GM12892 (cell line): ENCODE data around the gene ADAMTS4.

Experiments
- POLR2A ChIP-seq: IDR thresholded peaks from 2 replicates; pipeline ENCODE4 v1.6.1; 2011; ENCODE audit warnings: low read depth, low read length, control low read depth
- POLR2AphosphoS5 ChIP-seq: IDR thresholded peaks from 2 replicates; pipeline ENCODE4 v1.6.1; 2011; ENCODE audit warnings: low read depth, low read length, control low read depth
- TAF1 ChIP-seq: IDR thresholded peaks from 2 replicates; pipeline ENCODE4 v1.6.1; 2011; ENCODE audit warnings: low read depth, mild to moderate bottlenecking, control low read depth, low read length, borderline replicate concordance

DNA sequence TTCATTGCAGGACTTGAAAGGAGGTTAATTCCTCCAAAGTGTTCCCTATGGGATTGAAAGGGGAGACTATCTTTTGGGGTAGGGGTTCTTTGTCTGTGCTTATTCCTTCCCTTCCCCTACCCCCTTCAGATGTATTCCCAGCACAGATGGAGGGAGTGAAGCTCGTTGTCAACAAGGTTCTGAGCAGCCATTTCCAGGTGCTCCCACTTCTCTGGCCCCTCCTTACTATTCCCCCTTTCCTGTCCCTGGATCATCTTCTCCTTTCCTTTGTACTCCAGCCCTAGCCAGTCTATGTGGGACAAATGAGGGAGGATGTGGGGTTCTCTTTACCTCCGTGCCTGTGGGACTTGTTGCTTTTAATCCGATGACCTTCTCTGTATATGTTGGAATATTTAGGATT lies 27.9 kb upstream of the ADAMTS4 start:
- TF ChIP-seq POLR2A (no peak), POLR2AphosphoS5 (no peak), TAF1 (no peak)
